ENCODE data around the gene TCEA2. TPM values are rescaled to one million over a fixed set of nuclear protein-coding genes. Genes with fewer than 3 reads are reported as not detected.

TCEA2 gene
- total RNA-seq, 1 donor from 2014 or later: 36.7 TPM

- FAIRE-seq: no peak
These were observed 27.7 kb upstream of the TCEA2 start for GRCh38 chr20:64035066-64035932.

GRCh38 chr20:64035933-64036345 lies 27.1 kb upstream of the TCEA2 start, which contains the start of gene C20orf204:
TSS of gene C20orf204 (plus strand) at chr20:64036182. CDS start at chr20:64036324, 142 bp downstream.
- DNase-seq (ENCODE audit: low spot score in 2 of 2) (no peak), FAIRE-seq (no peak)

More at GRCh38 chr20:64035066-64035932, 27.7 kb upstream of the TCEA2 start:
- DNase-seq (ENCODE audit: low spot score in 2 of 2): no peak

- DNase-seq (ENCODE audit: low spot score in 2 of 2) (no peak), FAIRE-seq (no peak)
These were observed 26.4 kb upstream of the TCEA2 start for GRCh38 chr20:64036346-64037198.

- DNase-seq (ENCODE audit: low spot score in 2 of 2) (no peak), FAIRE-seq (no peak)
These were observed 25.9 kb upstream of the TCEA2 start for GRCh38 chr20:64037199-64037497.

GRCh38 chr20:64037498-64038213 lies 25.3 kb upstream of the TCEA2 start:
- DNase-seq (ENCODE audit: low spot score in 2 of 2) (no peak), FAIRE-seq (no peak)

- FAIRE-seq (no peak), DNase-seq (ENCODE audit: low spot score in 2 of 2) (no peak)
These were observed 24.8 kb upstream of the TCEA2 start for GRCh38 chr20:64038224-64038564.

GRCh38 chr20:64038565-64039292 lies 24.3 kb upstream of the TCEA2 start:
- DNase-seq (ENCODE audit: low spot score in 2 of 2): peak; percentile 84 to 90
- FAIRE-seq: no peak

GRCh38 chr20:64039293-64040160 lies 23.5 kb upstream of the TCEA2 start:
- no peak for DNase-seq (ENCODE audit: low spot score in 2 of 2)
- FAIRE-seq: no peak

GRCh38 chr20:64040231-64041039 lies 22.6 kb upstream of the TCEA2 start:
- no peak for FAIRE-seq
- DNase-seq (ENCODE audit: low spot score in 2 of 2): no peak

GRCh38 chr20:64041040-64041780 lies 21.8 kb upstream of the TCEA2 start:
- no peak for DNase-seq (ENCODE audit: low spot score in 2 of 2)
- FAIRE-seq: no peak

- FAIRE-seq (no peak), DNase-seq (ENCODE audit: low spot score in 2 of 2) (no peak)
These were observed 21.3 kb upstream of the TCEA2 start for GRCh38 chr20:64041781-64042053.

- FAIRE-seq (no peak), DNase-seq (ENCODE audit: low spot score in 2 of 2) (no peak)
These were observed 20.8 kb upstream of the TCEA2 start for GRCh38 chr20:64042054-64042781.

GRCh38 chr20:64043768-64044167 lies 19.2 kb upstream of the TCEA2 start:
- no peak for FAIRE-seq

GRCh38 chr20:64044484-64045247 lies 18.3 kb upstream of the TCEA2 start:
- no peak for DNase-seq (ENCODE audit: low spot score in 2 of 2)

More at GRCh38 chr20:64043768-64044167, 19.2 kb upstream of the TCEA2 start:
- no peak for DNase-seq (ENCODE audit: low spot score in 2 of 2)

GRCh38 chr20:64045346-64046011 lies 17.5 kb upstream of the TCEA2 start:
- FAIRE-seq: no peak
- DNase-seq (ENCODE audit: low spot score in 2 of 2): no peak

More at GRCh38 chr20:64044484-64045247, 18.3 kb upstream of the TCEA2 start:
- FAIRE-seq: no peak

- no peak for FAIRE-seq
These were observed 16.0 kb upstream of the TCEA2 start for GRCh38 chr20:64047046-64047389.

More at GRCh38 chr20:64047046-64047389, 16.0 kb upstream of the TCEA2 start:
- no peak for DNase-seq (ENCODE audit: low spot score in 2 of 2)

All from frontal cortex (tissue), 4 donors.